ENCODE data around the gene PAFAH1B2.

DNA sequence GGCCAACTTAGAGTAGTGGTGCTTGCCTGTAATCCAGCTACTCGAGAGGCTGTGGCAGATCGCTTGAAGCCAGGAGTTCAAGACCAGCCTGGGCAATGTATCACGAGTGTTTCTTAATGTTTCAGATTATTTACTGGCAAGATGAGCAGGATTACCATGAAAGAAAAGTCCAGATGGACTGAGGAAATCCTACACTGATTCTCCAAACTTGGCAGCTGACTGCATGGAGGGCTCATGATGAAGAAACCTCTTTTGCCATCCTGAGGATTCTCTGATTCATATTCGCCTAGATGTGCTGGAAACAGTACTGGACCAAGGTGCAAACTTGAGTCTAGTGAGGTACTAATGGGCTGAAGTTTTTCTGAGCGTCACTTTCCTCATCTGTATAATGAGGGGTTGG lies 31.7 kb downstream of the PAFAH1B2 start:
- TF ChIP-seq POLR2A (IDR thresholded peaks at IDR 0.05) (no peak), CTCF (IDR thresholded peaks at IDR 0.05) (no peak)

Measured in testis (tissue), 2 donors.